Ammon's horn (tissue), 1 donor: Measurements from ENCODE around the gene MLC1.

Source experiments
- DNase-seq: peaks from one replicate; pipeline ENCODE4 v3.0.0-alpha.2; 2016; ENCODE audit warnings: low spot score

MLC1 gene

DNA sequence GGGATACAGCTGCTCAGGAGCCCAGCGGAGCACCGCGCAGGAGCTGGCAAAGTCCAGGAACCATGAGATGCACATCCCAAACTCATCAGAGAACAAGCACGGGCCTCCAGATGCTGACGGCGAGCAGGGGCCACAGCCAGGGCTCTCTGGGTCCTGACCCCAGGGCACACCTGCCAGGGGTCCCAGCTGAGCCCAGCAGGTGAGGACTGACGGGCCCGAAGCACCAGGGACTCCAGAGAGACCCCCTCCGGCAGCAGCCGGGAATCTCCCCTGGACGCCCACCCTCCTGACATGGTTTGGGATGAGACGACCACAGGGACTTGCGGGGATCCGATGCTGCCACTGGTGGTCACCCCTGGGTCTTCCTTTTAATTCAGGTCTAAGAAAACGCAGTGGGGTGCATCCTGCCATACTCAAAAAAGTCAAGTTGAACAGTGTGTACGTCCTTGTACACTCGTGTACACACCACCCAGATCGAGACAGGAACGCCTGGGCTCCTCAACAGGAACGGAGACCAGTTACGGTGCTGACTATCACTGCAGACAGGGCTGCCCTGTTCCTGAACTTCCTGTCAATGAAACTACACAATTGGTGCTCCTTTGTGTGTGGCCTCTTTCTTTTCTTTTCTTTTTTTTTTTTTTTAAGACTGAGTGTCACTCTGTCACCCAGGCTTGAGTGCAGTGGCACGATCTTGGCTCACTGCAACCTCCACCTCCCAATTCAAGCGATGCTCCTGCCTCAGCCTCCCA, 49.1 kb downstream of the MLC1 start:
- no peak for DNase-seq

DNA sequence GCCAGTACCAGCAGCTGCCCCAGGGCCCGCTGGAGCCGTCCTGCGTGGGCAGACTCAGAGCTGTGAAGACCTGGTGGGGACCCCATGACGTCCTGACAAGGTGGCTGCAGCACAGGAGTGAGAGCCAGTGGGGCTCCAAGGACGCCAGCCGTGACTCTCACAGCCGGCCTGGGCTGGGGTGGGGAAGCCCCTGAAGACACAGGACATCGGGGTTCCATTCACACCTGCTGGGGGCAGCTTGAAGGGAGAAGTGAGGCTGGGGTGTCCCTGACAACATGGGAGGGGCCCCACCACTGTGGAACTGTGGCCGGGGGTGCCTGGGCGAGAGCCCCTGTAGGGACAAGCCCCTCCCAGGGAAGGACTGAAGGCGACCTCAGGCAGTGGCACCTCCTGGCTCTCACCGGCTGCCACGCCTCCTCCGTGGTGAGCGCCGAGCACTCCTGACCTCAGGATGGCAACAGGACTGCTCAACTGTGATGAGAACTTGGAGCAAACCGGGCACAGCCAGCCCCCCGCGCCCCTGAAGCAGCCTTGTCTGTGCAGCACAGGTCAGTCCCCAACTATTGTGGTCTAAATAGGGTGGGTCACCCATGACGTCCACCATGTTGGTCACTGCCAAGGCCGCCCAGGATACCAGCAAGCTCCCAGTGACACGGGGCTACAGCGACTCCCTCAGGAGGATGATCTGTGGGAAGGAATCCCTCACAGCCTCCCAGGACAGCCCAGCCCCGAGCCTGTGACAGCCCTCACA, 49.9 kb downstream of the MLC1 start:
- no peak for DNase-seq

DNA sequence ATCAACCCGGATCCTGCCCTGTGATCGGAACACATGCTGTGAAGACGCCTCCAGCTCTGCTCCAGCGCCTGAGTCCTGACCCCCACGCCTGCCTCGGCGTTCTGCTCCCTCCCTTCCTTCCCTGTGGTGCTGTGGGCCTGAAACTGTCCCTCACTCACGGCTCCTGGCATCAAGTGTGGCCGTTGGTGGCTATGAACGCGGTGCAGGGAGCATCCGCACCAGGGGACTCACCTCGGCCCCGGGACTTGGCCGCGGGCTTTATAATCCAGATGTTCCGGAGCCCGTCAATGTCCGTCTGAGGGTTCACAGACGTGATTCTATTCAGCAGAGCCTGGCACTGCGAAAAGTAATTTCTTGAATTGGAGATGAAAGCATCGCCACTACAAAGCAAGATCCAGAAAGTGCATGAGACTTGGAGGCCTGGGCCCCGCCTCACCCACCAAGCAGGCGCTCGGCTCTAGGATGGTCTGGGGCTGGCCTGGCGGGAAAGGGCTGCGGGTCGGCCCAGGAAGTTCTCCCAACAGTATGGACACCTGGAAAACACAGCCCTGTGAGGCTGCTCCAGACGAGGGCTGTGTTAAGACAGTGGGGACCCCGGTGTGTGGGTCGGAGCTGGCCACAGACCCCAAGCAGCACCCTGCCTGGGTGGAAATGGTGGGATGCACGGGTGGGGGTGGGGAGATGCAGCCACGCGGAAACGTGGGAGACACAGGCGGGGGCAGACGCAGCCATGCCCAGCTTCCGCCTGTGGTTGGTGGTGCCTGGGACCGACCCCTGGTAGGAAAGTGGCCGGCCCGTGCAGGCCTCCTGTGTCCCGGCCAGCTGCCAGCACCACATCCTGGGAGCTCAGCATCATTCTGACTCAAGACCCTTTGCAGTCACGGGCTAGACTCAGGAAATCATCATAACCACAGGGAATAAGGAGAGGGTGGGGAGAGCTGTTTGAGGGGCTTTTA, 50.8 kb downstream of the MLC1 start:
- no peak for DNase-seq

DNA sequence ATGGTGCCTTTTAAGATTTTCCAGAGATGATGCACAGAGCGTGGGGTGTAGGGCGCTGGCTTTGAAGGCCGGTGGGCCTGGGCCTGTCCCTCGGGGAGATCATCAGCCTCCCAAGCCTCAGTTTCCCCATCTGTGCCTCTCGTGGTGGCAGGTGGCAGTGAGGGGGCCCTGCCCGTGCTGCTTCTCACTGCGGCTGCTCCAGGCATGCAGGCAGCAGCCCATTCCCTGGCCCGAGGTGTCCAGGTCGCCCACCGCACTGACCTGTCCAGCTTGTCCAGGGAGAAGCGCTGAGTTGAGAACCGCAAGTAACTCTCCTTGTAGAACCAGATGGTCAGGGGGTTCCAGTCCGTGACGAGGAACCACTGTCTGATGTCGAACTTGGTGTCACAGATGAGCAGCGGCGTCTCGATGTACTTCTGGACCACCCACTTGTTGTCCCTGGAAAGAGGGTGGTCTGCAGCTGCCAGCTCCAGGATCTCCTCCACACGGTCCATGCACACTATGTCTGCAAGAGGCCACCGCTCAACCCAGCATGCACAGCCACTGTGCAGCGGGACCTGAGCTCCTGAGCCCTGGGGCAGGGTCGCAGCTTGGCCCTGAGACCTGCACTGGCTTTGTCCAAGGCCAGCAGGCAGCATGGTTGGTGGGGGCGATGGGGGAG, 52.2 kb downstream of the MLC1 start:
- DNase-seq: no peak

DNA sequence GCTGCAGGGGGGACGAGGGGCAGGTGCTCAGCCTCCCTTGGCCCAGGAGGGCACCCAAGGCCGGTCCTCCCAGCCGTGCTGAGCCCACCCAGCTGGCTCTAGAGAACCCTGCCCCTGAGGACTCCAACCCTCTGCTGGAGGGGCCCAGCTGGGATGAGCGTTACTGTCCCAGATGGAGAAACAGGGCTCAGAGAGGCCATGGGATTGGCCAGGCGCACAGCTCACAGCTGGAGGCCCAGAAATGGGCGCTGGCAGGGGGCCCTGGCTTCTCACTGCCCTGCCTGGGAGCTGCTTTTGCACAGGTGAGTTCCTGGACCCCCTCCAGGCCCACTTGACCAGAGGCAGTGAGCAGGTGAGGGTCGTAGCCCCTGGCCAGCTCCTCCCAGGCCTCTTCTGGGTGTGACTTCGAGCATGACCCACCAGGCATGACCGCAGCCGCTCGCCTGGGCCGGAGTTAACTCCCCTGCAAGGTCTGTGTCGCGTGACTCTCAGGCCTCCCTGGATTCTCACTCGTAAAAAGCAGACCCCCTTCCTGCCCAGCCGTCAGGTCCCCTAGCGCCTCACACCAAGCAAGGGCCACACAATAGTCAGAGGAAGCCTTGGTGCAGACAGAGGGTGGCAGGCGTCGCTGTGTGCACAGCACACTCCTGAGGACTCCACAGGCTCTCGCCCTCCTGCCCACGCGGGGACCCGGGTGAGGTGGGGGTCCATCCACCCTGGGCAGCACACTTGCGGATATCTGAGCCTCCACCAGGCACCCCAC, 52.9 kb downstream of the MLC1 start:
- DNase-seq: no peak

DNA sequence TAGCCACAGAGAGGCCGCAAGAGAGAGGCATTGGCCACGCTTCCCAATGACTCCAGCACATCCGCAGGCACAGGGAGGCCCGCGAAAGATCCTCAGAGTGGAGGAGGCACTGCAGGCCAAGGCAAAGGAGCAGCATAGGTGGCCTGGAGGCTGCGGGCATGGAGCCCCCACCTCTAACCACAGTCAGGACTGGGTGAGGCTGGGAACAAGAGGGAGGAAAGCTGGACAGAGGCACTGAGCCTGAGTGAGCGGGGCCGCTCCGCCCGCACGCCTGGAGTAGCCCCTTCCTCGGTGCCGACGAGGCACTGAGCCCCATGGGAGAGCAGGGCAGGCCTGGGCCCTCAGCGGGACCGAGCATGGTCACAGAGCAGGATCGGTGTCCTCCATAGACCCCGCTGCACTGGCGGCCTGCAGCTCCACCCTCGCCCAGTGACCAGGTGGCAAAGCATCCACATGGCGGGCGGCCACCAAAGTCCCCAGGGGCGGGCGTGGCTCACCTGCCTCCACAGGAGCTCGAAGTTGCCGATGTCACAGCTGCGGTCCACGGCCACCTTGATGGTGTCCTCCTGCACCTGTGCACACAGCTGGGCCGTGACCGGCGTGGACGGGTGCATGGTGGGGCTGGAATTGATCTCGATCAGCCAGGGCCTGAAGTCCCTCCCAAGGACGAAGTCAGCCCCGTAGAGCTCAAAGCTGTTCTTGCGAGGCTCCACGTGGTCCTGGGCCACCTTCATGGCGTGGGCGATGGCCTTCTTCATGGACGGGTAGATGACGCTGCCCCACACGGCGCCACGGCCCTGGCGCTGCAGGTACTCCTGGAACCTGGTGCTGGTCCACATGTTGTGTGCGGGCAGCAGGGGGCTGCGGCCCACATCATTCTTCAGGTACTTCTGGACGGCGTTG, 53.8 kb downstream of the MLC1 start:
- no peak for DNase-seq

DNA sequence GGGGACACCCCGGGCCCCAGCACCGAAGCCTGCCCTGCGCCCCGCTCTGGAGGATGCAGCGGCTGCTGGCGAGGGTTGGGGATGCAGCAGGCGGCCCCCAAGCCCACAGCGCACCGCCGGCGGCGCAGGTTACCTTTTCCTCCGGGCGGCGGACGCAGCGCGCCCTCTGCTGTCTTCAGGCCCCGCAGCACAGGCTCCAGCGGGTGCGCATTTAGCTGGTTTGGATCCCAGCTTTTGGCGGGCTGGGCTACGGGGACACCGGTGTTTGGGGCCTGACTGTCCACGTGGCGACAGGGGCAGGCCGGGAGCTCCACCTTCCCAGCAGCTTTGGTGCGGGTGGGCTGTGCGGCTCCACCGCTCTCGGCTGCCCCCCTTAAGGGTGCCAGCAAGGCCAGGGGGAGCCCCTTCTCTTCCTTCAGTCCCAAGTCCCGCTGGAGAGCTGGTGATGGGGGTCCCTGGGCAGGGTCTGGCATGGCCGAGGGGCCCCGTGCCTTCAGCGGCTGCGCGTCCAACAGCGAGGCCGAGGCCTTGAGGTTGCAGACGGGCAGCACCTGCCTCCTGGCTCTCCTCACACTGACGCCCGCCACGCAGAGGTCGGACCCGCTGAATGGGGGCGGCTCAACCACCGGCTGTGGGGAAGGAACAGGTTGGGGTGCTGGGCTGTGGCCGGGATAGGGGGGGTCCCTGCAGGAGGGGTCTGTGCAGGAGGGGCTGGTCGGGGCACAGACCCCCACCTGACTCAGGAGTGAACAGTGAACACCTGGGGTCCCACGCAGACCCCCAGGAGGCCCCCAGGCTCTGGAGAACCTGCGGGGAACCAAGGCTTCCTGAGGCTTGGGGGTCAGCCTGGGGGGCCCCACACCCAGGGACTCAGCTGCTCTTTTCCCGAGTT, 54.7 kb downstream of the MLC1 start:
- DNase-seq: peak; percentile 59

DNA sequence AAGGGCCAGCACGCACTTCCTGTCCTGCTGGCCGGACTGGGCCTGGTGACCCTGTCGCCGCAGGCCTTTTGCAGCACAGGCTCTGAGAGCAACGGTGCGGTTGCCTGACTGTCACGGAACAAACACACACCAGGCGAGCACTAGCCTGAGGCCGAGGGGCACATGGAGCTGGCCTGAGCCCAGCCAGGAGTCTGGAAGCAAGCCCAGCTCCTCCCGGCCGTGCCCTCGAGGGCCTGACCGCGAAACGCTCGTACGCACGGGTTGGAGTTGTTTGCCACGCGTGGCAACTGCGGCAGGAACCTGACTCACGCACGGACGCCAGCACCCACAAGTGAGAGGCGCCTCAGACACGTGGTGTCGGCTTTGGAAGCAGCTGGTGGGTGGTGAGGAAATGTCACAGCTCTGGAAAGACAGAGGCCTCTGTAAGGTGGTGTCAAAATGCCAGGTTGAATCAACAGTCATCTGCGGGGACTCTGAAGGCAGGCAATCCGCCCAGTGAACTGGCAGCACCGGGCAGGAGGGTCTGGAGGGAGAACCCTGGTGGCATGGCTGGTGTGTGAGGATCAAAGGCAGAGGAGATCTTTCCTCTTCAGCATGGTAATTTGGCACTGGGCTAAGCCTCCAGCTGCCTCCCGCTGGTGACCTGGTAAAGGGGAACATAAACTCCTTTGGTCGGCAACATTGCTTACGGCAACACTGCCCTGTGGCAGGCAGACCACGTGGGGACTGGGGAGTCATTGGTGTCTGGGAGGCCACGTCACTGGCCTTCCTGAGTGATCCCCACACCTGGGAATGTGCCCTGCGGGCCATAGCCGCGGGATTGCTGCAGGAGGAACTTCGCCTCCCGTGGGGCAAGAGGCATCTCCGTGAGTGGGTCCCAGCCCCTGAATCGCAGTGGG, 57.3 kb downstream of the MLC1 start:
- peak; percentile 28 for DNase-seq

DNA sequence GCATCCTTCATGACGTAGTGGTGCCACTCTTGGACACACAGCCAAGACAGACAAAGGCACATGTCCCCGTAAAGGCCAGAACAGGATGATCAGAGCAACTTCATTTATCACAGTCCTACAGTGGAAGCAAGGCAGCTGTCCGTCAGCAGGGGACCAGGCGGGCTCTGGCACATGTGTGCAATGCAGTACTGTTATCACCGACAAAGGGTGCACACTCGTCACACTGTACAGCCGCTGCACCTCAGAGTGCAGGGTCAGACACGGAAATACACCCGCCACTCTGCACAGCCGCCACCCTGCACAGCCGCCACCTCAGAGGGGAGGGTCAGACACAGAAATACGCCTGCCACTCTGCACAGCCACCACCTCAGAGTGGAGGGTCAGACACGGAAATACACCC, 59.2 kb downstream of the MLC1 start:
- no peak for DNase-seq

DNA sequence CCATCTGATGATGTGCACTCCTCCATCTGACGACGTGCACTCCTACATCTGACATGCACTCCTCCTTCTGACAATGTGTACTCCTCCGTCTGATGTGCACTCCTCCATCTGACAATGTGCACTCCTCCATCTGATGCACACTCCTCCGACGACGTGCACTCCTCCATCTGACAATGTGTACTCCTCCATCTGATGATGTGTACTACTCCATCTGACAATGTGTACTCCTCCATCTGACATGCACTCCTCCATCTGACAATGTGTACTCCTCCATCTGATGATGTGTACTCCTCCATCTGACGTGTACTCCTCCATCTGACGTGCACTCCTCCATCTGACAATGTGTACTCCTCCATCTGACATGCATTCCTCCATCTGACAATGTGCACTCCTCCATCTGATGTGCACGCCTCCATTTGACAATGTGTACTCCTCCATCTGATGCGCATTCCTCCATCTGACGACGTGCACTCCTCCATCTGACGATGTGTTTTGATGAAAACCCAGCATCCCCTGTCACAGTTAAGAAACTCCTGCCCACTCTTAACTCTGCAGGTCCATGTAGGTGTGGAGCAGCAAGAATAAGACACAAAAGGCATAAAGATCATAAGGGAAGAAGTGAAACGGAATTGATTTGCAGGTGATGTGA, 62.9 kb downstream of the MLC1 start:
- DNase-seq: no peak

DNA sequence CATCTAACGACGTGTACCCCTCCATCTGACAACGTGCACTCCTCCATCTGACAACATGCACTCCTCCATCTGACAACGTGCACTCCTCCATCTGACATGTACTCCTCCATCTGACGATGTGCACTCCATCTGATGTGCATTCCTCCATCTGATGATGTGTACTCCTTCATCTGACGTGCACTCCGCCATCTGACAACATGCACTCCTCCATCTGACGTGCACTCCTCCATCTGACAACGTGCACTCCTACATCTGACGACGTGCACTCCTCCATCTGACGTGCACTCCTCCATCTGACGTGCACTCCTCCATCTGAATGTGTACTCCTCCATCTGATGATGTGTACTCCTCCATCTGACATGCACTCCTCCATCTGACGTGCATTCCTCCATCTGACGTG, 64.6 kb downstream of the MLC1 start:
- DNase-seq: no peak

DNA sequence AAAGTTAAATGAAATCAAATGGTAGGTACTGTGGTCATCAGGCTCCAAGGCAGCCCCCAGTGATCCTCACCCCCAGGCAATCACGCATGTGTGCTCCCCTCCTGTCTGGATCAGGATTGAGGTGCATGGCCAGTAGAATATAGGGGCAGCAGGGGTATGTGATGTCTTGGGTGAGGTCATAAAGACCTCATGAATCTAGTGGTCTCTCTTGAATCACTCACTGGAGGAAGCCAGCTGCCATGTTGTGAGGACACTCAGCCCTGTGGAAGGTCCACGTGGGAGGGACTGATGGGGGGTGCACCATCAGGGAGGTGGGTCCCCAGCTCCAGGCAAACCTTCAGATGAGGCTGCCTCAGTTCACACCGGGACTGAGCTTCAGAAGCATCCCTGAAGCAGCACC, 65.9 kb downstream of the MLC1 start:
- DNase-seq: no peak

DNA sequence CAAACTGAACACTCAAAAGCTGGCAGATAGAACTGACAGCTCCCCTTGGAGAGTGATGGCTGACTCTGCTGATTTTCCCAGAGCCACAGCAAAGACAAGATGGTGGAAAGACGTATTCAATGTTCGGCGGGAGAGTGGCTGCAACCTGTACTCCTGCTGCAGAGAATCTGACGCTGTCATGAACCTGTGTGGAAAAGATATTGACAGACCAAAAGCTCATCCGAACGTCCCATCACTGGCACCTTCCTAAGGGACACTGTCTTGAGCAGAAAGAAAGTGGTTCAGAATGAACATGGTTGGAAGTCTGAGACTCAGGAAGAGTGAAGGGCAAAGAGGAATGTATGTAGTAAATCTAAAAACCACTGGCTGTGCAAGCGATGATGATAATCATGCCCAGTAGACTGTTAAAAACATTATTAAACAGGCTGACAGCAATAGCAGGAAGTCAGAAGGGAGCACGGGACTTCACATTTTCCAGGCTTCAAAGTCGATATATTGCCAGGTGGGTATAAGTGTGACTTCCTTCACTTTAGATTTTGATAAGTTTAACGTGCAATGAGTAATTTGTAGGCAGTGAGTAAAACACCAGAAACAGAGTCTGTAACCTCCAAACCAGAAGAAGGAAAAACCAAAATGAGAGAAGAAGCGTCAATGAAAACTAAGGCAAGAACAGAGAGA, 66.5 kb downstream of the MLC1 start:
- DNase-seq: no peak

DNA sequence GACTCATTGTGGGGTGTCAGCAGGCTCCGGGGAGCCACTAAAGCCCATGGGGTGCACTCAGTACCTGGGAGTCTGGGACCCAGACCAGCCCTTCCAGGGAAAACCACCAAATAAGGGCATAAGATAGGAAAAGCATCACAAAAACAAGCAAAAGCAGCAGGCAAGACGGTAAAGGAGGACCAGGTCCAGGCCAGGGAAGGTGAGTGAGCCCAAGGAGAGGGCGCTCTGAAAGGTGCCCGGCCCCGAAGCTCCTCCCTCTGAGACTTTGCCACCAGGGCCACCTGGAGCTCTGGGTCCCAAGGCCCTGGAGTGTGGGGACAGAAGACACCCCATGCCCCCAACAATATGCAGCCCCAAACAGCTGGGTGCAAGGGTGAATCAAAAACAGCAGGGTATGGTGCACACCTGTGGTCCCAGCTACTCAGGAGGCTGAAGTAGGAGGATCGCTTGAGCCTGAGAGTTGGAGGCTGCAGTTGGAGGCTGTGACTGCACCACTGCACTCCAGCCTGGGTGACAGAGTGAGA, 67.5 kb downstream of the MLC1 start:
- DNase-seq: no peak

DNA sequence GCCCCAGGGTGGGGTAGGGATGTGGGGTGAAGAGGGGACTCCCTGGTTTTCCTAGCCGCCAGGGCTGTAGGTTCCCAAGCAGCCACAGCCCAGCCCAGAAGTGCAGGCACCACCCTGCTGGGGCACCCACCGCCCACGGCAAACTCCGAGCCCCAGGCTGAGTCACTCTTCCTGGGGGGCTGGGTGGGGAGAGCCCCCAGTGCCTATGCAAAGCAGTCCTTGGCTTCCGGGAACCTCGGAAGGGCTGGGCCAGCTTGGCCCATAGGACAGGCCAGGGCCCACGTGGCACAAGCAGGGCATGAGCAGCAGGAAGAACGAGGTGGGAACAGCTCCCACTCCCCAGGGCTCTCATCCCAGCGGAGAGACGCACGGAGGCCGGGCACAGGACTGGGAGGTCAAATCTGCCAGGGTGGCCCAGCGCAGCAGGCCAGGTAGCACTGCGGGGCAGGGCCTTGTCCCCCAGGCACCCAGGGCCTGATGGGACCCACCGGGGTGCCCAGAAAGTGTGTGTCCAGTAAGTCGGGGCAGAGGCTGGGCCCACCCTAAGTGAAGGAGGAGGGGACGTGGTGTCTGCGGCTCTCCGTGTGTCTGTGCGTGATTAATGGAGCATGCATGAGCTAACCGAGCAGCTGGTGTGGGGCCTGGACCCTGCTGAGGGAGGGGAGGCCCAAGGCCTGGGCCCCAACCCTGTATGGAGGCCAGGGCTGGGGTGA, 68.1 kb downstream of the MLC1 start:
- DNase-seq: no peak
